GM18907 (cell line): ENCODE results near the gene TRIM28.
"Not testable (repeated sequence)": the region's sequence is repeated elsewhere in the genome, so short reads cannot be mapped to it uniquely, and the experiment has no call there.

ENCODE experiments used
- ATAC-seq: cut with Tn5 transposase; IDR thresholded peaks from one replicate; pipeline ENCODE4 v1.9.1; 2021; ENCODE audit warnings: mild to moderate bottlenecking, moderate library complexity; ENCODE audit not compliant: unreplicated experiment

Gene TRIM28

GRCh38 chr19:58518256-58519086 lies 25.4 kb upstream of the TRIM28 start:
- no peak for ATAC-seq

GRCh38 chr19:58519087-58519354 lies 24.8 kb upstream of the TRIM28 start:
- ATAC-seq: peak; percentile 6

- peak; percentile 85 for ATAC-seq
These were observed 24.3 kb upstream of the TRIM28 start, which contains the start of gene ZBTB45 for GRCh38 chr19:58519355-58520256. ZBTB45 (minus strand) TSS chr19:58519810; CDS start chr19:58517673, 2,137 bp downstream.

GRCh38 chr19:58520257-58520599 lies 23.6 kb upstream of the TRIM28 start:
- no peak for ATAC-seq

DNA sequence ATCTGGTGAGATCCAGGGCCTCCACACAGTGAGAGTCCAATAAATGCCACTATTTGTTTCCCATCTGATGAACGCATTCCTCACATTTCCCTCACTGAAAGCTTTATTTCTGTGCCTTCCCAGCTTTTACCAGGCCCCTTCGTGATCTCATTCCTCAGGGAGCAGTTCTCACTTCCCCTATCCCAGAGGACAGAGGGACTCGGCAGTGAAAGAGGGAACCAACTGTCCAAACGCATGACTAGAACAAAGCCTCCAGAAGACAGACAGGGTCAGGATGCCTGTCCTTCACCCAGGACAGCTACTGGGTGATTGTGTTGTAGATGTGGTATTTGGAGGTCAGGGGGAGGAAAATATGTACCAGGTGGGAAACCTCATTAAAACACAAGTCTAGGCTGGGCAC lies 22.2 kb upstream of the TRIM28 start:
- ATAC-seq: no peak

DNA sequence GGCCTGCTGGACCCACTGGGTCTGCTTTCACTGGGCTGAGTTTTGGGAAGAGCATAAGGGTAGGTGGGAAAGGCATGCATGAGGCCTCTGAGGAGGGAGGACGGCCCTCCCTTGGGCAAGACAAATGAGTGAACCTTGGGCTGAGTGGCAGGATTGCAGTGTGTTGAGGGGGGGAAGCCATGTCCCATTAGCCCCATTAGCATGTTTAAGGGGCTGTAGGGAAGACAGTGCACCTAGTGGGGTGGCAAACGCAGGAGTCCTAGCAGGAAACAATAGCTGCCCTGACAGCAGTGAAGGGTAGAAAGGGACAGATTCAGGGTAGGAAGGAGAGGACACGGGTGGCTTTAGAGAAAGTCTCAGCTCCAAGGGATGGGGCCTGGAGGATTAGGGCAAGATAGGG lies 21.2 kb upstream of the TRIM28 start:
- ATAC-seq: no peak

DNA sequence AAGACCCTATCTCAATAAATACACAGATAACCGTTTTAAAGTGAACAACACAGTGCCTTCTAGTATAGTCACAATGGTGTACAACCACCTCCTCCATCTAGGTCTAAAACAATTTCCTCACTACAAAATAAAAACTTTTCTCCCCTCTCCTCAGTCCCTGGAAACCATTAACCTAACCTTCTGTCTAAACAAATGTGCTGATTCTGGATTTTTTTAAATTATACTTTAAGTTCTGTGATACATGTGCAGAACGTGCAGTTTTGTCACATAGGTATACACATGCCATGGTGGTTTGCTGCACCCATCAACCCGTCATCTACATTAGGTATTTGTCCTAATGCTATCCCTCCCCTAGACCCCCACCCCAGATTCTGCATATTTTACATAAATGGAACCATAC lies 14.5 kb upstream of the TRIM28 start:
- ATAC-seq: no peak

DNA sequence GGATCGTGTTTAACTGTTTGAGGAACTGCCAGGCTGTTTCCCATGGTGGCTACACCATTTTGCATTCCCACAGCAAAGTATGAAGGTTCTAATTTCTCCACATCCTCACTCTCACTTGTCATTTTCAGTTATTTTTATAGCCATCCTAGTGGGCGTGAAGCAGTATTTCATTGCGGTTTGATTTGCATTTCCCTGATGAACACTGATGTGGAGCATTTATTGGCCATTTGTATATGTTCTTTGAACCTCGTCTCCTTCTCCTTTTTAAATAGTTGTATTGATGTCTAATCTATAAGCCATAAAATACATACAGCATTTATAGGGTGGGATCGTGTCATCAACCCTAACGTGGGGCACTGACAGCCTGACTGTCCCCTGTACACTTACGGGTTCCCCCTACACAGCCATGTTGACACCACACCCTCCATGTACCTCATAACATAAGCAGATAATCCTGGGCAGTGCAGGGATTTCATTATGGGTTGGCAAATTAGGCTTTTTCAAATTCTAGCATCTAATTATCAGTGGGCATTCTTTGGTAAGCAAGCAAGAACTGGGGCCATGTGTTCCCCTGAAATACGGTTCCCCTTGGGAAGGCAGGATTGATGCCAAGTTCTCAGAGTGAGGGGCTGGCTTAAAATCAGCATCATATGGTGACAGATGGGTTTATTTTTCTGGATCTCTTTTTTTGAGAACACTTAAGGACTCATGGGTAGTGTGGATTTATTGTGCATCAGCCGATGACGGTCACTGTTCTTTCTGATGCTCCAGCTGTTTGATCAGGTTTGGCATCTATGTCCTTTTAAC lies 12.6 kb upstream of the TRIM28 start:
- ATAC-seq: no peak

DNA sequence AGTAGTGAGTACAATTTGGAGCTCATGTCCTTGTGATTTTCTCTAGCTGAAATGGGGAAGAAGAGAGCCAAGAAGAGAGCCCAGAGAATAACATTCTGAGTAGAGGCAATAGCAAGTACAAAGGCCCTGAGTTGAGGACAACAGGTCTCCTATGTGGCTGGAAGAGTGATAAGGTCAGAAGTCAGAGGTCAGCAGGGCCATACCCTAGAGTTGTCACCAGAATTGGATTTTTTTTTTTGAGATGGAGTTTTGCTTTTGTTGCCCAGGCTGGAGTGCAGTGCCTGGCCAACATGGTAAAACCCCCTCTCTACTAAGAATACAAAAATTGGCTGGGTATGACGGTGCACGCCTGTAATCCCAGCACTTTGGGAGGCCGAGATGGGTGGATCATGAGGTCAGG lies 8.0 kb upstream of the TRIM28 start:
- ATAC-seq: no peak

GRCh38 chr19:58536852-58537798 lies 6.7 kb upstream of the TRIM28 start:
- no peak for ATAC-seq

DNA sequence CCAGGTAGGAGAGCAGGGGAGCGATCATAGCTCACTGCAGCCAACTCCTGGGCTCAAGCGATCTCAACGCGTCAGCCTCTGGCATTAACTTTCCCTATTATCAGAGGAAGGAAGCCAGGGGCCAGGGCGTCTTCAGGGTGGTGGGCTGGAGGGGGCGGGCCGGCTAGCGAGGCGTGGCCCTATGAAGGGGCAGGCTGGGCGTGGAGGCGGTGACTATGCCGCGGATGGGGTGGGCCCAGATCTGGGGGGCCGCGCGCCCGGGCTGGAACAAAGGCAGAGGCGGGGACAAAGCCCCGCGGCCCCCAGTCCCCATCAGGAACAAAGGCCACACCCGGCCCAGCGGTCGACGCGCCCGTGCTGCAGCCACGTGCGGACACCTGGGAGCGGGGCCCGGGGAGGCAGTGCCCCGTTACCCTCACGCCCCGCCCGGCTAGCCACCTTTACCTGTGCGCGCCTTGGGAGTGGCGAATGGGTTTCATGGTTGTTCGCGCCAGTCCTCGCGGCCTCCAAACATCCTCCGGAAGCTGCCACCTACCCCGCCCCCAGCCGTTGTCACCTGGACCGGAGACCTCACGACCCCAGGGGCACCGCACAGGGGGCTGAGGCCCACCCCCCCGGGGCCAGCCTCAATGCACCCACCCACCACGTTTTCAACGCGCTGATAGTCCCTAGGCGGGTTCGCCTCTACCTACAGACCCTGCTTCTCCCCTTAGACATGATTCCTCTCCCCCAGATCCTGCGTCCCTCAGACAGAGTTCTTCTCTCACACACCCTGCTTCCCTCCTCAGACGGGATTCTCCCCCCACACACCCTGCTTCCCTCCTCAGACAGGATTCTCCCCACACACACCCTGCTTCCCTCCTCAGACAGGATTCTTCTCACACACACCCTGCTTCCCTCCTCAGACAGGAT lies 5.4 kb upstream of the TRIM28 start:
- no peak for ATAC-seq

DNA sequence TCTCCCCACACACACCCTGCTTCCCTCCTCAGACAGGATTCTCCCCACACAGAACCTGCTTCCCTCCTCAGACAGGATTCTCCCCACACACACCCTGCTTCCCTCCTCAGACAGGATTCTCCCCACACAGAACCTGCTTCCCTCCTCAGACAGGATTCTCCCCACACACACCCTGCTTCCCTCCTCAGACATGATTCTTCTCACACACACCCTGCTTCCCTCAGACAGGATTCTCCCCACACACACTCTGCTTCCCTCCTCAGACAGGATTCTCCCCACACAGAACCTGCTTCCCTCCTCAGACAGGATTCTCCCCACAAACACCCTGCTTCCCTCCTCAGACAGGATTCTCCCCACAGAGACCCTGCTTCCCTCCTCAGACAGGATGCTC lies 4.7 kb upstream of the TRIM28 start:
- ATAC-seq: not testable (repeated sequence)

DNA sequence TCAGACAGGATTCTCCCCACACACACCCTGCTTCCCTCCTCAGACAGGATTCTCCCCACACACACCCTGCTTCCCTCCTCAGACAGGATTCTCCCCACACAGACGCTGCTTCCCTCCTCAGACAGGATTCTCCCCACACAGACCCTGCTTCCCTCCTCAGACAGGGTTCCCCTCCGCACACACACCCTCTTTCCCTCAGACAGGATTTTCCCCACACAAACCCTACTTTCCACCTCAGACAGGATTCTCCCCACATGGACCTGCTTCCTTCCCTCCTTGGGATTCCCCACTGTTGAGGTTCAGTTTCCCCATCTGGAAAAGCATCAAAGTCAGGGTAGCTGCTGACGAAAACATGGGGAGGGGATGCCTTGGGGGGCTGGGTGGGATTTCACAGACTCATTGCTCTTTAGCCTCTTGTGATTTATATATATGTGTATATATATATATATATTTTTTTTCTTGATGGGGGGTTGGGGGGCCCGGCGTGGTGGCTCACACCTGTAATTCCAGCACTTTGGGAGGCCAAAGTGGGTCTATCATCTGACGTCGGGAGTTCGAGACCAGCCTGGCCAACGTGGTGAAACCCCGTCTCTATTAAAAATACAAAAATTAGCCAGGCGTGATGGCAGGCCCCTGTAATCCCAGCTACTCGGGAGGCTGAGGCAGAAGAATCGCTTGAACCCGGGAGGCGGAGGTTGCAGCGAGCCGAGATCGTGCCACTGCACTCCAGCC lies 1.1 kb upstream of the TRIM28 start:
- ATAC-seq: not testable (repeated sequence)

GRCh38 chr19:58544591-58545285 lies 874 bp downstream of the TRIM28 start:
- peak; percentile 48 for ATAC-seq

DNA sequence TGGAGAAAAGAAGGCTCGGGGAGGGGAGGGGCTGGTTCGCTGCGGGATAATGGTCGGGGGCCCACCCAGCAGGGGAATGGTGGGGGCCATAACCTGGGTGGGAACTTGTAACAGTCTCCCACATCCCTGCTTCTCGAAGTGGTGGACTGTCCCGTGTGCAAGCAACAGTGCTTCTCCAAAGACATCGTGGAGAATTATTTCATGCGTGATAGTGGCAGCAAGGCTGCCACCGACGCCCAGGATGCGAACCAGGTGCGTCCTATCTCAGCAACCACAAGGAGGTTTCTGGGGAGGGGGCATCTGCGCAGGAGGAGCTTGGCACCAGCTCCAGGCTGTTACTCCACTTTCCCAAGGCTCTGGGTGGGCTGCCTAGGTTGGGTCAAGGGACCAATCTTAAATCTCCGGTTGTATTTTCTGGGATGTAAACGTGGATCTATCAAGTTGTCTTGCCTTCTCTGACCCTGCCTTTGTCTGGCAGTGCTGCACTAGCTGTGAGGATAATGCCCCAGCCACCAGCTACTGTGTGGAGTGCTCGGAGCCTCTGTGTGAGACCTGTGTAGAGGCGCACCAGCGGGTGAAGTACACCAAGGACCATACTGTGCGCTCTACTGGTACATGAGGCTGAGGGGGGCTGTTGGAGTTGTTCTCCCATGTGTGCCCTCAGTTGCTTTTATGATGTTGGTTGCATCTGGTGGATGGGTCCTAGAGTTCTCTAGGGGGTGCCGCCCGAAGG lies 1.6 kb downstream of the TRIM28 start:
- ATAC-seq: no peak

DNA sequence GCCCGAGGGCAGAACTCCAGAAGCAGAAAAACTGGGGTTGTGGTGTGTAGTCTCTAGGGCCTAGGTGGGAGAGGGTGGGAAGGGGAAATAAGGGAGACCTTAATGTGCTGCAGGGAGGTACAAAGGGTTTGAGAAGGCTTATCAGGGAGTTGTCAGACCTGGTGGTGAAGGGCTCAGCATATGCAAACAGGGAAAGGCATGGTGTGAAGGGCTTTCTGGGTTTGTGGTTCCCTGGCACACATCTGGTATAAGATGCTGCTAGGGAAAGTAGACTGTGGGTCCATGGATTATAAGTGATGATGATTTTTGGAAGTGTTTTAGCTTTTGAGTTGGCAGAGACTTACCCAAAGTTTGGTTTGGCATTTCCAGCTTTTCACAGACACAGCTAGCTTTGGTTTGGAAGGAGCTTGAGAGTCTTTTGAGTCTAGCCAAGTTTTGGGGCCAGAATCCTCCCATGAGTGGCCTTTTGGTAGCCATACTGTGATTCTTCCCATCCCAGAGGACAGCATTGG lies 2.2 kb downstream of the TRIM28 start:
- no peak for ATAC-seq
